CD4-positive, alpha-beta T cell treated with Interferon gamma for 1 hour (primary cell): ENCODE results near the gene SPO11.
A peak's percentile ranks its signal among the peaks of the same experiment; 100 is the strongest.

Experiments
- DNase-seq: peaks from one replicate; pipeline ENCODE4 v3.0.0-alpha.2; 2020

SPO11 gene

DNA sequence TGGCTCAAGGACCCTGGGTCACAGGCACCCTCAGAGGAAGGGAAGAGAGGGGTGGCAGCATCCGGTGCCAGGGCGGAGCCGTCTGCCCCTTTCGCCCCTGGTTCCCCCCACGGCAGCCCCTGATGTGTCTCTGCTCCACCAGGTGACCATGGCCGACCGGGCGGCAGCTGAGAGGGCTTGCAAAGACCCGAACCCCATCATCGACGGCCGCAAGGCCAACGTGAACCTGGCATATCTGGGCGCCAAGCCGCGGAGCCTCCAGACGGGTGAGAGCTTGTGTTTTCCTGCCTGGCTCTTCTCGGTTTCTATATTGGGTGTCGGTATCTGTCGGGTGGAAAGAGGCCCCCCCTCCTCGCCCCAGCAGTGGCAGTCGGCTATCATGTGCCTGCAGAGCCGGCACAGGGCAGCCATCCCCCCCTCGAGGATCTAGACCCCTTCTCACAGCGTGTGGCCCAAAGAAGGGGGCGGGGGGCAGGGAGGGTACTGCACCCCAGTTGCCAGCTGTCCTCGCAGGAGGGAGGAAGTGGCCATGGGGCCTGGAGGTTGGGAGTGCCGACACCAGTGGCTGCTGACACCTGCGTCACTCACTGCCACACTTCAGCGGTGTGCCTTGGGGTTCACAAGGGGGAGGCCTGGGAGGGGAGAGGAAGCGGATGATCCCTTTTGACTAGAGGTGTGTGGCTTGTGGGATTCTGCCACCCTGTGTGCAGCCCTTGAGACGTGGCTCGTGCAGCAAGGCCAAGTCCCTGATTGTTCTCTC lies 63.1 kb downstream of the SPO11 start:
- peak; percentile 89 for DNase-seq
